Measurements from ENCODE around the gene C1orf105.

The C1orf105 gene

DNA sequence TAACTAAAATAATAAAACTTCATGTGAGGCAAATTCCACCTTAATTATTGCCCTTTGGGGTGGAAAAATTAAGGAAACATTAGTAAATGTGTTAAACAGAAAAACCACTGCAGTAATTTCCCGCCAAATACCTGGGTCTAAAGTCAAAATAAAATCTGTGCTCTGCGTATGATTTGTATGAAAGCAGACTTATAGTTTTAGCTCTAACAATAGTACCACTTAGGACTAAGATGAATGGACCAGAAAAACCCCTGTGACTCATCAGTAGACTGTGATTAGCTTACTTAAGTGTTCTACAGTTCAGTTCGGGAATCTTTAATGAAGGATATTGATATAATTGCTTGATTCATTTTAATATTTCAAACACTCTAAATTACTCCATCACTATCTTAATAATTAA lies 23.3 kb upstream of the C1orf105 start:
- no peak for DNase-seq (ENCODE audit: low read depth)

DNA sequence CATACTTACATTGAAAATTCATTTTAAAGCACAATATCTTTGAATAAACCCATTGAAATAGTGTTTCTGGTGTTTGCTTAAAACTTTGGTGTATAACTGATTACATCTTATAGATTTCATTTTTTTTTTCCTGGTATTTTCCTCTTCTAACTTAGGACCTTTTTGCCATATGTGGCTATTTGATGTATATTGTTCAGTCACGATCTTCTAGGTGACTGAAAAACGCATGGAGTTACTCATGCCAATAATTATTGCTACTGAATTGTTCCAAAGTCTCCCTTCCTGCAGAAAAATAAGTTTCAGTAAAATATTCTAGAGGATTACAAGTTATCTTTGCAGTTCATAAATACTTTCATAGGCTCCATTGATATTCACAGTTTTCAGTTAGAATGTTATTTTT lies 22.9 kb upstream of the C1orf105 start:
- DNase-seq (ENCODE audit: low read depth) = no peak

DNA sequence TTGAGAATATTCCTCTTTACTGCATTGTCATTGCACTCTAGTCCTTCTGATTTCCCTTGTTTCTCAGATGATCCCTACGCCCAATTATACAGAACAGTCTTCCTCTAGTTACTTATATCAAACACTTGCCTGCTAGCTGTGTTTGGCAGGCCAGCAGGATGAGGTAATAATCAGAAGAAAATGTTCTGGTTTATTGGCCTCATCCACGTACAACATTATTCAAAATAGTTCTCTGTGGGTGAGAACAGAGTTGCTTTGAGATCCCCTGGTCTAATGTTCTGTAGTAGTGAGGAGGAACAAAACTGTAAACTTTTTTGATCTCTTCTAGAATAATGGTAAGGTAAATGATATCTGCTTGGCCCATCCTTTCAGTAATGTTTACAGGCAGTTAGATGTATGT lies 22.3 kb upstream of the C1orf105 start:
- DNase-seq (ENCODE audit: low read depth) = no peak

DNA sequence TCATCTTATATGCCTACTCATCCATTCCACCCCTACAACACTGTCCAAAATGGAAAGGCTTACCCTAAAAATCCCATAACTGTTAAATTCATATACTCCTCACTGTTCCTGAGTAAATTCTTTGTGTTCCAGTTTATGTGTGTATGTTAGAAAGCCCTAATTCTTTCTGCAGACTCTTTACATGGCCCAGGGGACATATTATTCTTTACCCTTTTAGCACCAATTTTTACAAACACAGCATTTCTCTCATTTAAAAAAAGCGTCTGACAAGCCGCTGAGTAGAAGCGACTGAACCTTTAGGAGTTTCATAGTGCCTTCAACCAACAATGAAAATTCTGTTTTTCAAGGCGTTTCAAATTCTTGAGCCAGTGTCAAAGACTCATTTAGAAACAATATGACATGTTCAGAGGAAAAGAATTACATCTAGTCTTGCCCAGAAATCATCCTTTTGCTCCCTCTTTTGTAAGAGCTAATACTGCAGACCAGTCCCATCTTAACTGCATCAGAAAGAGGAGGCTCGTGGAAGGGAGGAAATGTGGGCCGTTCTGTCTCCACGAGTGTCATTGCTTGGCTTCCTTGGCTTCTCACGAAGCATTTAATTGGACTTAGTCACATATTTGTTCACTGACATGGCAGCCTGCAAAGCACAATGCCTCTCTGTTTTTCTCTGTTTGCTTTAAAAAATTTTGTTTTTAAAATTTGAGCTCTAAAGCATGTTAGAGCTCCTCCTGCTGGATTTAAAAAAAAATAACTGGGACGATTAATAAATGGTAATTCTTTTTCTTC lies 21.3 kb upstream of the C1orf105 start:
- DNase-seq (ENCODE audit: low read depth) = no peak

DNA sequence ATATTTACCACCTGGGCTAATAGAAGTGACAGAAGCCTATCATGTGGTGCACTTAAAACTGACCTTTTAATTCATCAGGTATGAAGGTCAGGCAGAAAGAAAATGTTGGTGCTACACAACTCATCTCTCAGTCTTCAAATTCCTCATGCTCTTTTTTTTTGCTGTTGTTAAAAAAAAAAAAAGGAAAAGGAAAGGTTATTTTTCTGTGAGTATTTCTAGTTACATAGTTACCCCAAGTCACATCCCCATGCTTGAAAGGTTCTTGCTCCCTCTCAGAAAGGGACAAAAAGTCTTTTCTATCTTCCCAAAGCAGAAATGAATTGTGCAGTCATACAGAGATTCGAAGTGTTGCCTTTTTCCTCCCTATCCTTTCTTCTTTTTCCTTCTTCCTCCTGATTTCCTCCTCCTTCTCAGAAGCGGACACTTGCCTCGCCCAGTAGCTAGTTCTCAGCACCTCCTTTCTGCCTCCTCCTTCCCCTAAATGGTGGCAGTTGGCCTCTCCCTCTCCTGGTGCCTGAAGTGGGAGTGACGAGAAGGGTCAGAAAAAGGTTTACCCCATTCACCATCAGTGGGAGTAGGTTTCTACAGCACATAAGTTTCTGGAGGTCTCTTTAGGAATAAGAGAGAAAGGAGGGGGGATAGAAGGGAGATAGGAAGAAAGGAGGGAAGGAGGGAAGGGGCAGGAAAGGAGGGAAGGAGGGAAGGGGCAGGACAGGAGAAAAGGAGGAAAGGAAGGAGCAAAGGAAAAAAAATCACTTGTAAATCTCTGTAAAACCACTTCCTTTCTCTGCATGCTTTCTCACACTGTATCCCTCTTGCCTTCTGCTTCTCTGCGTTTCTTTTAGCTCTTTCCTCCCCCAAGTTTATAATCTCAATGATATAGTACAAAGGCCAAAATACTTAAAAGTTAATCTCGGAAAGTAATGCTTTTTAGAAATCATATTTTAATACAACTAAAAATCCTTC lies 20.4 kb upstream of the C1orf105 start:
- DNase-seq (ENCODE audit: low read depth) = no peak

DNA sequence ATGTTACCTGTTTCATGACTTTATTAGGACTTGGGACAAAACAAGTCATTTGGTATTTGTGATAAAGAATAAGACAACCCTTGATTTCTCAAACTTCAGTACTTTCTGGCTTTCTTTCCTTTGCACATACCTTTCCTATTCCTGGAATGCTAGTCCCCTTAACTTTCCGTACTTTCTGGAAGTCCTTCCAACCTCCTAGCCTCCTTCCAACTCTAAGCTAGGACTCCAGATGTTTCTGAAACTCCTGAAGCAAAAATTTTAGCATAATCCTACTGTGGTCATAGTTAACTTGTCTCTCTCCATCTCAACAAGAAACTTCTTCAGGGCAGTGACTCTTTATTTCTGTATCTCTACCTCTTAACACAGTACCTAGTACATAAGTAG lies 19.8 kb upstream of the C1orf105 start:
- DNase-seq (ENCODE audit: low read depth) = no peak

DNA sequence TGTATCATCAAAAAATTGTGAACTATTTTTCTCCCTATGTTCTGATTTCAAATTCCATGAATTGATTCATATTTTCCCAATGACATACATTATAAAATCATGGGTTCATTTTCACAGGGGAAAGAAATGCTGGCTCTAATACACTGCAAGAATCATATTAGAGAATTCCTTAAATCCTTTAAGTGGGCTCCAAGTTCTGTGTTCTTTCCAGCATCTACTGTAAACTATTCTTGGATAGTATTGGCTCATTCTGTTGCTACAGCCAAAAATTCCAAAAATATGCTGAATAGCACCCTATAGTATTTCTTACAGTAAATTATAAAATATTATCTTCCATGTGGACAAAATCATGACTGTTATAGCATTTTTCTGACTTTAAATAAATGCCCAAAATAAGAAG lies 19.0 kb upstream of the C1orf105 start:
- no peak for DNase-seq (ENCODE audit: low read depth)

DNA sequence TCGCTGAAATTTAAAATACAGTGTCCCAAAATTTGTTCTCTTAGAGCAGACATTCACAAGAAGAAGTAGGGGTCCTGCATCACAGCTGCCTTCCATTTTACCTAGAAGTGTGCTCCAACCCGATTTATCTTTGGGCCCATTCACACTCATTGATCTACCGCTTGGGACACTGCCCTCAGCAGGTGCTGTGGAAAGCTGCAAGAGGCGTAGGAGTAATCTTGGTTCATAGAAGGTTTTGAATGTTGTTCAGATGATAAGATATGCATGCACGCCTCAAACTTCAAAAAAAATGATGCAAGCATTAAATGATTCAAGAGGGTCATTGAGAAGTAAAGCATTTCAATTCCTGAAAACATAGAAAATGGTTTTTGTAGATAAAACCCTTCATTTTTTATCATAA lies 18.6 kb upstream of the C1orf105 start:
- no peak for DNase-seq (ENCODE audit: low read depth)

DNA sequence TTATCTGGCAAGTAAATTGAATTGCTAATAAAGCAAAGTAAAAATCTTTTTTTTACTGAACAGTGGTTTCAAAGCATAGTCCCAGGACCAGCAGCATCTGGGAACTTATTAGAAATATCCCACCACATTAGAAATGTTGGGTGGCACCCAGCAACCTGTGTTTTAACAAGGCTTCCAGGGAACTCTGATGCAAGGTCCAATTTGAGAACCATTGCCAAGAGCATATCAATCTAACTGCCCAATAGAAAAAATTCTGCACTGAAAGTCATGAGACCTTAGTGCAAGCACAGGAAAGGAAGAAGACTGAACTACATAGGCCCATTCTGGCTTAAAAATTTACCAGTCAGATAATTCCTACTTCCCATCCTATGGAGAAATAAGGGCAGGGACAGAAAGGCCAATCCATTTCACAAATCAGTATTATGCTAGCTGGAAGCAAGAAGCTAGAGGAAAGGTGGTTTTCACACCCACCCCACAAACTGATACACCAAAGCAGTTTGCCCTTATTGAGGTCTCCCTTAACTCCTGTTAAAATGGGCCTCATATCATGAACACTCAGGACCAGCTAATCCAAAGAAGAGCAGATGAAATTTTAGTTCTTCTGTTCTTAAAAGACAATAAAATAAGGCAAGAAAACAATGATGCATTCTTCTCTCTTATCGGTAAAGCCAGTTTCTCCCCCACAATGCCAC lies 17.5 kb upstream of the C1orf105 start:
- no peak for DNase-seq (ENCODE audit: low read depth)

DNA sequence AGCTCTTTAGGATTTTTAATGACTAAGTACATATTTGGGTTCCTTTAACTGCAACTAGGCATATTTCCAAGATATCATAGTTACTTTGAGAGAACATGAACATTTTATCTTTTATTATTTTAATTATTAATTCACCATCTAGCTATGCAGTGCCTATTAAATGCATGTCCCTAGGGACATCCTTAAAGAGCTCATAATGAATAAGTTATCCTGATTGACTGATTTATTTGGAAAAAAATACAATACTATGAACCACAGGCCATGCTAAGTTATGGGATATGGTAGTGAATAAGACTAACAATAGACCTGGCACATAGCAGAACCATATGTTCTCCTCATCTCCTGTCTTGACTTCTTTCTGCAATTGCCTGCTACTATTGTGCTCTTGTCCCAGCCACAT lies 16.4 kb upstream of the C1orf105 start:
- no peak for DNase-seq (ENCODE audit: low read depth)

DNA sequence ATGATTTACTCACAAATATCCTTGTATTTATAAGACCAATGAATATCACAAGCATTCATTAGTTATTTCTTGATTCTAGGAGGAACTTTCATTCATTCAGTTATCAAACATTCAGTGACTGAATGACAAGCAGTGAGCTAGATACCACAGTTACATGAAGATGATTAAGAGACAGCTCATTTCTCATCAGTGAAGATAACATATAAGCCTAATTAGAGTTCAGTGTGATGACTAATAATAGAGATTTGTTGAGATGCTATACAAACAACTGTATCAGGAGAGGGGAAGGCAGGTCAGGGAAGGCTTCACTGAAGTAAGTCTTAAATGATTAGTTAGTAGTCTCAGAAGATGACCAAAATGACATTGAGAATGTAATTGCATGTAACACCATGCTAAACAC lies 14.6 kb upstream of the C1orf105 start:
- DNase-seq (ENCODE audit: low read depth) = no peak

DNA sequence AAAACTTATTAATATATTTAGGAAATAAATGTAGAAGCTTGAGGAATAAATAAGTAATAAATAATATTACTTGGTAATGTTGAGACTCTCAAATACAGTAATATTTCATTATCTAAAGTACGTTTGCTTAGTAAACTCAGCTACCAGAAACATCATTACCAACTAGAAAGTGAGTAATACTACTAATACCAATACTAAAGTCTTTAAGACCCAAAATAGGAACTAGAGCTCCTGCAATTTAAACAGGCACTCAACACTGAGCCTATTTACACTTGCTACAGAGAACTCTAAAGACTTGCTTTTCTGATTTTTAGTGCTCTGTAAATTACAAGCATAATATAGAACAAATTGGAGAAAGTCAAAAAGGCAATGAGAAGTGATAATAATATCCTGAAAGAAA lies 13.5 kb upstream of the C1orf105 start:
- DNase-seq (ENCODE audit: low read depth) = no peak

DNA sequence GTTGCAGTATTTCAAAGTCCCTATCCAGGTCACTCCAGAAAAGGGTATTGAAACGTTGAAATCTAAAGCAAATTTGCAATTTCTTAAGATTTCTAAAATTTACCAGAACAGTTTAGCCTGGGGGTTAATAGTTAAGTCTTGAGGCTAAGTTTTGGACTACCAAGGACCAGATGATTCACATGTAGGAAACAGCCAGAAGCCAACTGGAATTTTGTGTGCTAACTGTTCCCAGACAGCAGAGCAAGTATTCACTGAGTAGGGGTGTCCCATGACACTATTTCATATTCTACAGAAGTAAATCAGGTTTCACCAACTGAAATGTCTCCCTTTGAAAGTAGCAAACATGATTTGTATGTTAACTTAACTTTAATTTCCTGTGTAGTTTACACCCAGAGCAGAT lies 11.5 kb upstream of the C1orf105 start:
- no peak for DNase-seq (ENCODE audit: low read depth)

DNA sequence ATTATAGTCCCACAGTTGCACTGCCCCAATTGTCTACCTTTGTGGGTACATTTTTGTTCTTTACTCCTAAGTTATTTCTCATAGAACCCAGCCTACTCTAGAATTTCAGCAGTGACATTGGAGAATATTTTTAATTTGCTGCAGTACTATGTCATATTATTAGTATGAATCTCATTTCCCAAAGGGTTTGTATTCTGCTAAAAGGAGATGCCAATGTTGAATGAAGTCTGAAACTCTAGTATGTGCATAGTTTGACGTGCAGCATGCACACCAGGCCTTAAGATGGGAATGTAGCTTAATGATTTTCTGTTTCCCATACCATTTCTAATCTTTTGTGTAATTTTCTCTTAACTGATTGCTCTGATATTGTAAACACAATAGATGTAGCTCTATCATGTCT lies 10.5 kb upstream of the C1orf105 start:
- DNase-seq (ENCODE audit: low read depth) = no peak

DNA sequence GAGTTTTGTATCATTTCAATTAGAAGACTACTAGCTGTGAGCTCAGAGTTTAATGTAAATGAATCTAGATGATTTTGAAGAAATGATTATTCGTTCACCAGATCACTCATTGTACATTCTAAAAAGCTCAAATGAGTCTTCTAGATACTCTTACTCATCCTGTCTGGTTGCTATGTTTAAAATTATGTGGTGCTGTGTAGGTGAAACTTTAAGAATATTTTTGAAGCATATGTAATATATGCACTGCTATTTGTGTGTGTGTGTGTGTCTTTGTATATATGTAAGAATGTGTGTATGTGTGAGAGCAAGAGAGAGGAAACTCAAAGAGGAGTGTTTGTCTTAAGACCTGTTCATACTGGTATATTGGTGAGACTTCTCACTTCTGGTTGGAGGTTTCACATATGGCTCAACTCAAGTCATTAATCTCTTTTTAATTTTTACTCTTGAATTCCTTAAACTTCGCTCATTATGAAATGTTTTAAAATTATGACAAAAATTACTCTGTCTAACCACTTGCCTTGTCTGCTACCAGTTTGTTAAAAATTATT lies 8.6 kb upstream of the C1orf105 start:
- DNase-seq (ENCODE audit: low read depth) = no peak

DNA sequence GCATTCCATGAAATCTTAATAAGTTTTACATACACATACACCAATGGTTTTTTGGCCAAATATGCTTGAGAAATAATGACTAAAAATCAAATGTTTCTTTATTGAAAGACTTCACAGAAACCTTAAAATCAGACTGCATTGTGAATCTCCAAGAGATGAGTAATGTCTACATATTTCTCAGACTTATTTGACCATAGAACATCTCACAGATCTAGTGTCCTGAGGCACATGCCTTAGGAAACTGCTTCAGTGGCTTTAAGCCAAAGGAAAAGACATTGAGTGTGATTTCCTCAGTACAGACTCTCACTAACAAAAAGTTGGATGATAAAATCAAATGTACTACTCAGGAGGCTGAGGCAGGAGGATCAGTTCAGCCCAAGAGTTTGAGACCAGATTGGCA lies 6.2 kb upstream of the C1orf105 start:
- no peak for DNase-seq (ENCODE audit: low read depth)

DNA sequence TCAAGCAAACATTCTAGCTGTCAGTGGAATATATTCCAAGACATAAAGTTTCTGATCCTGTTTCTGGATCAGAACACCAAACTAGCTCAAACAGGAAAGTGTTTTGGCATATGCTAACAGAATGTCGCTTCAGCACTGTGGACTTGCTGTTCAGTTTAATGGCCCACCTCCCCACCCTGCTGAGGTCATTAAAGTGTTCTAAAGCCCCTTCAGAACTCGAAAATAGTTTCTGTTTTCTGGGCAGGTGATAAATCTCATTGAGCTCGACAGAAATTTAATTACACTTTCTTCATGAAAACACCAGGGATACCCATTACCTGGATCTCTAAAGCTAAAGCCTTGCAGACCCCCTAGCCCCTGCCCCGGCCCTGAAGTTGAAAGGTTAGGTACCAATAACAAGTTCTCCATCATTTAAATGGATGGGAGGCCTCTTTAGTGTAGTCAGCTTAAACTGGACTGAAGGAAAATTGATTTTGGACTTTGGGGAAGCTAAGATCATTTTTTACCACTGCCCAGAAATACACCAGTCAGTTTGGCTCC lies 3.9 kb upstream of the C1orf105 start:
- no peak for DNase-seq (ENCODE audit: low read depth)

DNA sequence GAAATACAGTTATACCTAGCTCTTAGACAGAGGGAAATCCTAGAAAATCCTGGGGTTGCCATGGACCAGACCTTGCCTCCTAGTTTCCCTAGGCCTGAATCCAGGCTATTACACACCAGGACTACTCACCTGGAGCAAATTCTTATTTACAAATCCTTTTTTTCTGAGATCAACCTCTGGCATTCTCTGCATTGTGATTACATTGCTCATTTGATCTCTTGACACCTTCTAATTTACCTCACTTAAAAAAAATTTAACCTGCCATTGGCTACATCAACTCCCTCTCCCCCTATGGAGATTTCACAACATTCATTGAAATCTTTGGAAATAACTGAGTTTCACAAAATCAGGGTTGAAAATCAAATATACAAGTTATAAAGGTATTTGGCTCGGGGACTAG lies 2.9 kb upstream of the C1orf105 start:
- DNase-seq (ENCODE audit: low read depth) = no peak

DNA sequence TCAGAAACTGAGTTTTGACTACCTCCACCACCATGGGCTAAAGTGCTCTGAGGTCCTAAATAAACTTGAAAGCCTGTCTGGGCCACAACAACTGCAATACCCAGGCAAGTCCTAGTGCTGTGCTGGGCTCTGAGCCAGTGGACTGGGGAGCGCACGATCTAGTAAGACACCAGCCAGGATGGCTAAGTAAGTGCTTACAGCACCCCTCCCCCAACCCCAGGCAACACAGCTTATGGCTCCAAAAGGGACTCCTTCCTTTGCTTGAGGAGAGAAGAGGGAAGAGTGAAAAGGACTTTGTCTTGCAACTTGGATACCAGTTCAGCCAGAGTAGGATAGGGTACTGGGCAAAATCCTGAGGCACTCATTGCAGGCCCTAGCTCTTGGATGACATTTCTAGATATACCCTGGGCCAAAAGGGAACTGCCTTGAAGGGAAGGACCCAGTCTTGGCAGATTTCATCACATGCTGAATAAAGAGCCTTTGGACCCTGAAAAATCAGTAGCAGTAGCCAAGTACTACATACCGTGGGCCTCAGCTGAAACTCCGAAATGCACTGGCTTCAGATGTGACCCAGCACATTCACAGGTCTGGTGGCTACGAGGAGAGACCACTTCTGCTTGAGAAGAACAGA lies 1.6 kb downstream of the C1orf105 start:
- no peak for DNase-seq (ENCODE audit: low read depth)

DNA sequence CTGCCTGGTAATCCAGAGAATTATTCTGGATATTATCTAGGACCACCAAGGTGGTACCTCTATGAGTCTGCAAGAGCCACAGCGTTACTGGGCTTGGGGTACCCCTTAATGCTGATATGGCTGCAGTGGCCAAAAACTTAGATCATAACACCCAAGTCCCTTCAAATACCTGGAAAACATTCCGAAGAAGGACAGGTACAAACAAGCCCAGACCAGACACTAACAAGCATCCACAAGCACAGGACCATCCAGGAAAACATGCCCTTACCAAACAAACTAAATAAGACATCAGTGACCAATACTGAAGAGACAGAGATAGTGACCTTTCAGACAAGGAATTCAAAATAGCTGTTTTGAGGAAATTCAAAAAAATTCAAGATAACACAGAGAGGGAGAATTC lies 2.9 kb downstream of the C1orf105 start:
- no peak for DNase-seq (ENCODE audit: low read depth)

DNA sequence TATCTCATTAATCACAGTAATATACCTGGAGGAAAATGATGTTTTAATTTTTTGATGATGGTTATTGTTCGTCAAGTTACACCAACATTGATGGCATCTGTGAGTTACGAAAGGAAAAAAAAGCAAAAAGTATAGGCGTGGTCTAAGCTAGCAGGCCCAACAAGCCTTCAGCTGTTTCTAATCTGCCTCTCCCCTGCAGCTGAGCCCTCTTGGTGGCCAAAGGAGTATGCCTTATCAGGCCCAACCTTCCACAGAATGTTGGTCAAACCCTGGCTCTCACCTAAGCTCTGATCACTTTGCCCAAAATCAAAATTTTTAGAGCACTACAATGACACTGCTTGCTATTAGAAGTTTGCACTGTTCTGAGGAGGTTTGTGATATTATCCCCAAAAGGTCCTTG lies 4.9 kb downstream of the C1orf105 start:
- DNase-seq (ENCODE audit: low read depth) = no peak

DNA sequence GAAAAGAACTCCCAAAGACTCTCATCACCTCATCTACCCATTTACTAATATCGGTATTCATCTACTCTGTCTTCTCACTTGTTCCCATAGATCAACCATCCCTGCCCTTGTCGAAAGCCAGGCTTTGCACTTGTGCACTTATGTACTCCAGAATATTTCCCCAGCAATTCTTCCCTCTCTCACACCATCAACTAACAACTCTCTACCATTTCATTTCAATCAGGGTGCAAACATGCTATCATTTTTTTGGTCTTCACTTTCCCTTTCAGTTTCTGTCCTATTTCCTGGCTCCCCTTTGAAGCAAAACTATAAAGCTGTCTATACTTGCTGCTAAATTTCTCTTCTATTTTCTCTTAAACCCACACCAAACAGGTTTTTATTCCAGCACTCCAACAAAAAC lies 6.7 kb downstream of the C1orf105 start:
- no peak for DNase-seq (ENCODE audit: low read depth)
